GM12872 (cell line): Measurements from ENCODE around the gene SCYGR3.

Experiments
- CTCF ChIP-seq: IDR thresholded peaks from 3 replicates; pipeline ENCODE4 v1.5.1; 2011; ENCODE audit warnings: low read depth, mild to moderate bottlenecking, low read length, moderate library complexity; ENCODE audit not compliant: insufficient read depth

SCYGR3 gene

GRCh38 chr2:227565080-227565479 lies 49.6 kb downstream of the SCYGR3 start:
- TF ChIP-seq CTCF: no peak
